NT2/D1 (cell line): ENCODE measurements around the gene DRC3.

ENCODE experiments used
- DNase-seq: peaks from one replicate; pipeline ENCODE4 v3.0.0-alpha.2; 2011; ENCODE audit warnings: low read depth, low spot score
- H3K27me3 ChIP-seq: 2 replicates; pipeline ENCODE4 v1.6.0; 2011; ENCODE audit warnings: mild to moderate bottlenecking; ENCODE audit not compliant: insufficient read length, insufficient read depth
- H3K36me3 ChIP-seq: 2 replicates; pipeline ENCODE4 v1.6.1; 2011; ENCODE audit warnings: mild to moderate bottlenecking, low read length, mixed read lengths; ENCODE audit not compliant: insufficient read depth, insufficient read length
- H3K4me1 ChIP-seq: 2 replicates; pipeline ENCODE4 v1.5.1; 2011; ENCODE audit not compliant: insufficient read depth, insufficient read length
- H3K4me3 ChIP-seq: 2 replicates; pipeline ENCODE4 v1.5.1; 2011; ENCODE audit warnings: low read depth; ENCODE audit not compliant: insufficient read length
- H3K9ac ChIP-seq: 2 replicates; pipeline ENCODE4 v1.6.0; 2011; ENCODE audit warnings: low read depth; ENCODE audit not compliant: insufficient read length
- H3K9me3 ChIP-seq: 2 replicates; pipeline ENCODE4 v1.5.1; 2011; ENCODE audit warnings: mild to moderate bottlenecking, low read length; ENCODE audit not compliant: insufficient read depth
- SUZ12 ChIP-seq: IDR thresholded peaks from 2 replicates; pipeline ENCODE4 v1.6.1; 2011; ENCODE audit not compliant: insufficient read length, insufficient read depth; ENCODE audit errors: extremely low read depth
- YY1 ChIP-seq: IDR thresholded peaks from 2 replicates; pipeline ENCODE4 v1.6.1; 2011; ENCODE audit not compliant: insufficient read length, insufficient read depth
- ZNF274 ChIP-seq: IDR thresholded peaks from 2 replicates; pipeline ENCODE4 v1.6.1; 2011; ENCODE audit warnings: mild to moderate bottlenecking, low read depth, low read length

Gene DRC3

GRCh38 chr17:18065546-18065945 lies 92.9 kb downstream of the DRC3 start:
- no peak overlapping the region for H3K9ac ChIP-seq
- no peak overlapping the region for H3K4me3 ChIP-seq
- no peaks in the 10 kb centered on the region for H3K27me3 ChIP-seq
- H3K9me3 ChIP-seq: no peaks in the 10 kb centered on the region
- TF ChIP-seq SUZ12: no peak
- TF ChIP-seq ZNF274: no peak
- no peak for TF ChIP-seq YY1
- H3K36me3 ChIP-seq: peaks cover 23% of the 10 kb centered on the region
- DNase-seq: no peak
- H3K4me1 ChIP-seq: peaks cover 3% of the 10 kb centered on the region
